HG02943 (cell line): Measurements from ENCODE around the gene TSPAN11.

Source experiments
- ATAC-seq: cut with Tn5 transposase; IDR thresholded peaks from one replicate; pipeline ENCODE4 v1.9.1; 2021; ENCODE audit warnings: mild to moderate bottlenecking, low read depth, moderate library complexity; ENCODE audit not compliant: unreplicated experiment

TSPAN11 gene

GRCh38 chr12:31034372-31034771 lies 107.8 kb downstream of the TSPAN11 start:
- no peak for ATAC-seq

DNA sequence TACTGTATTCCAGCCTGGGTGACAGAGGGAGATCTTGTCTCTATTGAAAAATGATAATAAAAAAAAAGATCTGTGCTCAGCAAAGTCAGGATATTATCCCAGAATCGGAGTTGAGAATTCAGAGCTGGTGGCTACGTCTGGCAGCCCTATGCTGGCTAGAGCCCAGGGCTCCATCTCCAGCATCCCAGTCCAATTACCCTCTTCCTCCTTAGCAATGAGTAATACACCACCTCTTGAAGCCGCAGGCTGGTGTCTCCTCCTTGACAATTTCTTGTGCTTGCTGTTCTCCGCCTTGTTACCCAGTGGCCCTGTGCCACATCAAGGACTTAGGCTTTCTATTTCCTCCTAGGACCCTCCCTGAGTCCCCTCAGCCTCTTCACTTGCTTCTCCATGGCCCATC lies 108.7 kb downstream of the TSPAN11 start:
- ATAC-seq = no peak

GRCh38 chr12:31035967-31036665 lies 109.6 kb downstream of the TSPAN11 start:
- no peak for ATAC-seq

GRCh38 chr12:31037028-31037427 lies 110.5 kb downstream of the TSPAN11 start:
- no peak for ATAC-seq

DNA sequence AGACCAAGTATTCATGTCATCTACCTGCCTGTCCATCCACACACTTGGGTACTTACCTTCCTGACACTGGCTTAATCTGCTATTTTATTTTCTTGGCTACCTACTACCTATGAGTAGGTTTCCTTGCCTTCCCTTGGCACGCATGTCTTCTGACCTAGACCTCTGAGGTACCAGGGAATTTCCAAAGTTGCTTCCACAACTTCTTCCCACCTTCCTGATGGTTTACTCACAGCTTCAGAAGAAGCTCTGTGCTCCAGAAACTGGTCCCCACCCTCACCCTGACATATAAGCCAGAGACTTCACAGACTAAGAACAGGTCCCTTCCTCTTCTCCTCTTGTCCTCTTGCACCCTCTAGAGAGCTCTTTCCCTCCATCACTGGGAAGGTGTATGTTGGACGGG lies 111.4 kb downstream of the TSPAN11 start:
- no peak for ATAC-seq

DNA sequence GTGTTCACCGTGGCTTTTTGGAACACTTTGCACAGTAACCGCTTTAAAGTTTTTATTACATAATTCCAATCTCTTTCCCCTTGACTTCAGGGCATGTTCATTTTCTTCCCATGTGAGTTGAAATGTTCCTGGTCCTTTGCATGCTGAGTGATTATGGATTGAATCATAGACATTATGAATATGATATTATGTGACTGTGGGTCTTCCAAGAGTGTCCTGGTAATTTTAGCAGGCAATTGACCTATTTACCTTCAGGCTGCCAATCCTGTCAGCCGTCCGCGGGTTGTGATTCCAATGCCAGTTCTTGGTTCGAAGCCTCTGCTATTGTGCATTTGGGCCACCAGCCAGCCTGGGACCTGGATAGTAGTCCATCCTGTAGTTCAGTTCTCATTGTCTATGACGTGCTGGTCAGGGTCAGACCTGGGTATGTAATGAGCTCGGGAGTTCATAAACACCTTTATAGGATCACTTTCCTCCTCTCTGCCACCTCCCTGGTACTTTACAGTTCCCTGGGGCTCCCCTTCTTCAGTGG lies 114.6 kb downstream of the TSPAN11 start:
- ATAC-seq = no peak
